H9 (cell line): ENCODE measurements around the gene C16orf92. TPM values are rescaled to one million over a fixed set of nuclear protein-coding genes. Genes with fewer than 3 reads are reported as not detected.

Source experiments
- DNase-seq: peaks from one replicate; pipeline ENCODE4 v3.0.0-alpha.2; 2017
- H2AFZ ChIP-seq: one replicate; pipeline ENCODE4 v1.6.1; 2013; ENCODE audit warnings: mild to moderate bottlenecking, low read length, control low read depth, moderate library complexity
- H2AK5ac ChIP-seq: 2 replicates; pipeline ENCODE4 v1.6.1; 2013; ENCODE audit warnings: low read length, control low read depth, mixed read lengths; ENCODE audit not compliant: insufficient read length
- H2BK120ac ChIP-seq: one replicate; pipeline ENCODE4 v1.6.1; 2013; ENCODE audit warnings: low read depth, mild to moderate bottlenecking, low read length, control low read depth, inconsistent platforms; ENCODE audit not compliant: poor library complexity, severe bottlenecking
- H2BK12ac ChIP-seq: 2 replicates; pipeline ENCODE4 v1.6.1; 2013; ENCODE audit warnings: low read length, control low read depth, mixed read lengths, low read depth; ENCODE audit not compliant: insufficient read length
- H2BK15ac ChIP-seq: 2 replicates; pipeline ENCODE4 v1.6.1; 2013; ENCODE audit warnings: low read depth, low read length, control low read depth
- H2BK20ac ChIP-seq: one replicate; pipeline ENCODE4 v1.6.1; 2013; ENCODE audit warnings: low read depth, mild to moderate bottlenecking, low read length, control low read depth, inconsistent platforms; ENCODE audit not compliant: poor library complexity, severe bottlenecking
- H2BK5ac ChIP-seq: 2 replicates; pipeline ENCODE4 v1.6.1; 2013; ENCODE audit warnings: low read length, control low read depth, mixed read lengths; ENCODE audit not compliant: insufficient read length
- H3K14ac ChIP-seq: 2 replicates; pipeline ENCODE4 v1.6.1; 2013; ENCODE audit warnings: low read length, control low read depth; ENCODE audit not compliant: insufficient read depth
- H3K18ac ChIP-seq: 2 replicates; pipeline ENCODE4 v1.6.1; 2013; ENCODE audit warnings: low read depth, mild to moderate bottlenecking, mixed read lengths, low read length, control low read depth; ENCODE audit not compliant: insufficient read length
- H3K23ac ChIP-seq: 2 replicates; pipeline ENCODE4 v1.6.1; 2013; ENCODE audit warnings: low read length, control low read depth, mixed read lengths, low read depth; ENCODE audit not compliant: insufficient read length
- H3K23me2 ChIP-seq: 2 replicates; pipeline ENCODE4 v1.6.1; 2013; ENCODE audit warnings: low read depth, mild to moderate bottlenecking, mixed read lengths, low read length, control low read depth; ENCODE audit not compliant: insufficient read length, poor library complexity, severe bottlenecking
- H3K27ac ChIP-seq: 2 replicates; pipeline ENCODE4 v1.5.1; 2013; ENCODE audit warnings: low read length, control low read depth, mixed read lengths, low read depth; ENCODE audit not compliant: insufficient read length
- H3K27me3 ChIP-seq: 2 replicates; pipeline ENCODE4 v1.6.1; 2013; ENCODE audit warnings: low read length, control low read depth, inconsistent platforms; ENCODE audit not compliant: insufficient read depth
- H3K4ac ChIP-seq: 2 replicates; pipeline ENCODE4 v1.6.1; 2013; ENCODE audit warnings: low read depth, mild to moderate bottlenecking, control low read depth, inconsistent platforms, low read length, moderate library complexity
- H3K4me1 ChIP-seq: 2 replicates; pipeline ENCODE4 v1.6.1; 2013; ENCODE audit warnings: low read length, control low read depth, inconsistent platforms; ENCODE audit not compliant: insufficient read depth
- H3K4me2 ChIP-seq: 2 replicates; pipeline ENCODE4 v1.6.1; 2013; ENCODE audit warnings: low read length, control low read depth, mixed read lengths; ENCODE audit not compliant: insufficient read length, insufficient read depth
- H3K56ac ChIP-seq: 2 replicates; pipeline ENCODE4 v1.6.1; 2013; ENCODE audit warnings: low read depth, mild to moderate bottlenecking, mixed read lengths, low read length, control low read depth; ENCODE audit not compliant: insufficient read length
- H3K79me1 ChIP-seq: 2 replicates; pipeline ENCODE4 v1.6.1; 2013; ENCODE audit warnings: low read depth, mild to moderate bottlenecking, moderate library complexity, low read length, control low read depth, inconsistent platforms; ENCODE audit not compliant: insufficient read depth, poor library complexity, severe bottlenecking
- H3K79me2 ChIP-seq: 2 replicates; pipeline ENCODE4 v1.6.1; 2013; ENCODE audit warnings: low read length, control low read depth, inconsistent platforms; ENCODE audit not compliant: insufficient read depth
- H3K9ac ChIP-seq: 2 replicates; pipeline ENCODE4 v1.6.1; 2013; ENCODE audit warnings: low read length, control low read depth, mixed read lengths; ENCODE audit not compliant: insufficient read length; ENCODE audit errors: extremely low read depth
- H3K9me3 ChIP-seq: one replicate; pipeline ENCODE4 v1.6.1; 2013; ENCODE audit warnings: low read depth, low read length, inconsistent platforms; ENCODE audit not compliant: control insufficient read depth
- H3T11ph ChIP-seq: one replicate; pipeline ENCODE4 v1.6.1; 2013; ENCODE audit warnings: mild to moderate bottlenecking, low read length, control low read depth, inconsistent platforms
- H4K20me1 ChIP-seq: one replicate; pipeline ENCODE4 v1.6.1; 2013; ENCODE audit not compliant: control insufficient read depth, insufficient read length, insufficient read depth
- H4K5ac ChIP-seq: 2 replicates; pipeline ENCODE4 v1.6.1; 2013; ENCODE audit warnings: low read depth, mild to moderate bottlenecking, mixed read lengths, low read length, control low read depth; ENCODE audit not compliant: insufficient read length
- H4K8ac ChIP-seq: replicated peaks from 2 replicates; pipeline ENCODE4 v1.6.1; 2013; ENCODE audit warnings: low read length, control low read depth, mixed read lengths, low read depth; ENCODE audit not compliant: insufficient read length
- H4K91ac ChIP-seq: 2 replicates; pipeline ENCODE4 v1.6.1; 2013; ENCODE audit warnings: low read depth, mild to moderate bottlenecking, moderate library complexity, mixed read lengths, low read length, control low read depth; ENCODE audit not compliant: insufficient read length
- H3K27ac Mint-ChIP-seq, 3 experiments: 2 replicates in 2 of 3; 3 replicates in 1 of 3; pipeline ENCODE4 v1.8.0; 2020 to 2021; ENCODE audit warnings: mixed read lengths in 3 of 3, mild to moderate bottlenecking in 1 of 3, moderate library complexity in 1 of 3
- H3K27me3 Mint-ChIP-seq: 2 replicates; pipeline ENCODE4 v1.8.0; 2021; ENCODE audit warnings: low read depth, mild to moderate bottlenecking, moderate library complexity, mixed read lengths
- H3K36me3 Mint-ChIP-seq, 3 experiments: 2 replicates in 2 of 3; 3 replicates in 1 of 3; pipeline ENCODE4 v1.8.0; 2020 to 2021; ENCODE audit warnings: low read depth in 3 of 3, mixed read lengths in 3 of 3; ENCODE audit not compliant: insufficient read depth in 1 of 3
- H3K4me1 Mint-ChIP-seq, 2 experiments: 2 replicates each; pipeline ENCODE4 v1.8.0; 2020; ENCODE audit warnings: mixed read lengths in 2 of 2
- H3K4me3 Mint-ChIP-seq, 2 experiments: 2 replicates in 1 of 2; 3 replicates in 1 of 2; pipeline ENCODE4 v1.8.0; 2020 to 2021; ENCODE audit warnings: mild to moderate bottlenecking in 2 of 2, mixed read lengths in 2 of 2, moderate library complexity in 1 of 2
- H3K9me3 Mint-ChIP-seq, 2 experiments: 2 replicates in 1 of 2; 3 replicates in 1 of 2; pipeline ENCODE4 v1.8.0; 2020; ENCODE audit warnings: mild to moderate bottlenecking in 2 of 2, mixed read lengths in 2 of 2, moderate library complexity in 1 of 2
- CTCF ChIP-seq: fragments of 200-600 bp; sonication (generic); conservative IDR thresholded peaks from 3 replicates; pipeline ENCODE4 v1.8.0; 2021; ENCODE audit warnings: antibody characterized with exemption, mild to moderate bottlenecking
- WGBS: extraction: QIAGEN DNeasy Blood & Tissue Kit; methylation state at CpG from one replicate; pipeline ENCODE4 v1.1.7; 2013; ENCODE audit warnings: missing lambda C conversion rate, low lambda C conversion rate, mixed read lengths; ENCODE audit not compliant: insufficient read length; ENCODE audit errors: extremely low coverage; 5-methylcytosine and 5-hydroxymethylcytosine counted together
- total RNA-seq: library from RNA; stranded (reverse); gene quantifications from 2 replicates; pipeline ENCODE4 v1.2.1, GENCODE V29; 2021

C16orf92 gene
- total RNA-seq, 1 experiment from 2014 or later: not detected

GRCh38 chr16:30068333-30068732 lies 45.3 kb downstream of the C16orf92 start:
- H3K27me3 ChIP-seq: no peaks in the 10 kb centered on the region
- no CpG with 5 or more reads among the region's 9 CpGs for WGBS
- no peak for DNase-seq
- no peak overlapping the region for H2BK5ac ChIP-seq
- TF ChIP-seq CTCF: no peak
- no peaks in the 10 kb centered on the region for H4K20me1 ChIP-seq
- peaks cover 17 to 28% of the 10 kb centered on the region in 2 experiments for H3K4me1 Mint-ChIP-seq
- peaks cover 12% of the 10 kb centered on the region; the same call in 1 of the 2 replicates for H3K79me2 ChIP-seq
- no peak overlapping the region for H4K91ac ChIP-seq
- peaks cover 17% of the 10 kb centered on the region for H3K23me2 ChIP-seq
- no peak overlapping the region for H2BK12ac ChIP-seq
- H3K9ac ChIP-seq: no peak overlapping the region
- no peak overlapping the region for H2AFZ ChIP-seq
- no peak overlapping the region for H3T11ph ChIP-seq
- no peak overlapping the region for H3K4ac ChIP-seq
- no peak overlapping the region for H2BK15ac ChIP-seq
- H3K56ac ChIP-seq: no peak overlapping the region
- peaks cover 51 to 69% (median 58%) of the 10 kb centered on the region in 3 experiments for H3K36me3 Mint-ChIP-seq
- H3K4me3 Mint-ChIP-seq: no peak overlapping the region; a peak in 3 of 5 replicates
- H3K27me3 Mint-ChIP-seq: no peaks in the 10 kb centered on the region; the same call in 1 of the 2 replicates
- H3K14ac ChIP-seq: no peak overlapping the region
- no peak overlapping the region for H2BK20ac ChIP-seq
- no peak overlapping the region for H3K4me2 ChIP-seq
- H3K79me1 ChIP-seq: peaks cover 7% of the 10 kb centered on the region
- H3K9me3 ChIP-seq: no peaks in the 10 kb centered on the region
- H2AK5ac ChIP-seq: no peak overlapping the region
- H3K27ac Mint-ChIP-seq: peak overlapping the region in 2 of 3 experiments; percentile 40 to 57; a peak in 2 of 7 replicates
- no peak overlapping the region for H3K18ac ChIP-seq
- no peak overlapping the region for H4K8ac ChIP-seq
- no peak overlapping the region for H3K27ac ChIP-seq
- H3K23ac ChIP-seq: no peak overlapping the region
- H2BK120ac ChIP-seq: no peak overlapping the region
- no peaks in the 10 kb centered on the region; a peak in 1 of 5 replicates for H3K9me3 Mint-ChIP-seq
- H3K4me1 ChIP-seq: no peaks in the 10 kb centered on the region; the same call in 1 of the 2 replicates
- H4K5ac ChIP-seq: no peak overlapping the region
